ENCODE measurements around the gene CRADD.
"Not testable (repeated sequence)": the region's sequence is repeated elsewhere in the genome, so short reads cannot be mapped to it uniquely, and the experiment has no call there.

Gene CRADD

GRCh38 chr12:93788853-93789252, 111.7 kb downstream of the CRADD start:
- no peak for DNase-seq

DNA sequence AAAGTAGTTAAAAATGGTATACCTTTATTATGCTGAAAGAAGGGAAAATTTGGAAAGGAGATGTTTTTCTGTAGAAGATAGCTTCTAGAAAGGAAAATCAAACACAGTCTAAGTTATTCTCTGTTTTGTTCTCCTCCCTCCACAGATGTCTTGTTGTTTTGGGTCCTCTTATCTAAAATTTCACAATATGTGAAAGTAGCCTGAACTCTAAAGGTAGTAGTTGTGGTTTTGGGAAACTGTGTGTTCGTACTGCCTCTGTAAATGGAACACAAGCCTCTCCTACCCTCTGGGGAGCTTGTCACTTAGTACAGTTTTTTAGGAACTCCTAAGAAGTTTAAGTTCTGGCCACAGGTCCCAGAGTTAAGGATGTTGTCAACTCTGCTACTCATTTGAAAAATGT, 112.6 kb downstream of the CRADD start:
- DNase-seq, result no peak

DNA sequence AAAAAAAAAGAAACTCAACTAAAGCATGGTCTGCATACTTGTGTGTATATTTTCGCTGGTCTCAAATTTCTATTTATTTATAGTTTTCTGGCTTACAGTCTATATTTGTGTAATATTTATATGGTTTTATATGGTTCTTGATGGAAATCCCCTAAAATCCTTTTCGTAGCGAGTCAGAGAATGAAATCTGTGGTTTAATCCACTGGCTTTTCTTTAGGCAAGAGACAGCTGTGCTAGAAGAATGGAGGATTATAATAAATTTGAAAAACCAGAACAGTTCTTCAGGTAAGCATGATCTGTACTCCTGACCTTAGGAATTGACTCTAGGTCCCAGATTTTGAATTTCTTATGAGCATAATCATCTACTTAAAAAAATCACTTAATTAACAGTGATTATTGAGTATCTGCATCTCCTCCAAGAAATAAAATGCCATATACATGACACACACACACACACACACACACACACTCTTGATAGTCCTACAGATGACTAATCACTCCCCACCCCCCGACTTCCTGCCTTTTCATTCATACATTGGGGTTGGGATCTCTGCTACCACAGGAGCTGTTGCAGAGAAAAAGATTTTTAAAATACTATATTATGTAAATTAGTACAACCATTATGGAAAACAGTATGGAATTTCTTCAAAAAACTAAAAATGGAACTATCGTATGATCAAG, 113.4 kb downstream of the CRADD start:
- no peak for DNase-seq

DNA sequence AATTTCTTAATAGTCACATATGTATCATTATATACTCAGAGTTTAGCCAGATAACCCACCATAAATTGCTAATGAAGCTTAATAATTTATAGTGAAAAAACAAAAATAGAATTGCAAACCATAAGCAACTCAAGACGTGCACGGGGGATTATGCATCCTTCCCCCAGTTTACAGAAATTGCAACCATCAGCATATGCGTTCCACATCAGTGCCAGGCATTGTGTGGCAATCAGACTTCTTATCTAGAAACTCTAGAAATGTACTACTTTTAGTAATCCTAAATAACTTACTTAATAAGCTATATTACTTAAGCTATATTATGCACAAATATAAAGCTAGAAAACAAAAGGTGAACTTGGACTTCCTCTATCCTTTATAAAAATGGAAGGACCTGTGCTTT, 115.8 kb downstream of the CRADD start:
- DNase-seq, result no peak

DNA sequence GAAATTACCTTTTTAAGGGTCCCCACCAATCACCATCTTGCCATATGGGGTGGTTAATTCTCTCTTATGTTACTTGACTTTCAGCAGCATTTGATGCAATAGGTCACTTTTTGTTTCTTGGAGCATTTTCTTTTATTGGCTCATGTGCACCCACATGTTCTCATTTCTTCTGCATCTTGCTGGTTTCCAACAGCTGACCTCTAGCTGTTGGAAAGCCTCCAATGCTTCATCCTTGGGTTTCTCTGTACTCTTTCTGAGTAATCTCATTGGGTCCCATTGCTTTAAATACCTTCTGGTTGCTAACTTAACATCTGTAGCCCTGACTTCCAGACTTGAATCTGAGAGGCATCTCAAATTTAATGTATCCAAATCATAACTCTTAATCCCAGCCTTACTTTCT, 116.8 kb downstream of the CRADD start:
- DNase-seq, result no peak

- DNase-seq, result no peak
These were observed 117.6 kb downstream of the CRADD start for GRCh38 chr12:93794738-93795137.

DNA sequence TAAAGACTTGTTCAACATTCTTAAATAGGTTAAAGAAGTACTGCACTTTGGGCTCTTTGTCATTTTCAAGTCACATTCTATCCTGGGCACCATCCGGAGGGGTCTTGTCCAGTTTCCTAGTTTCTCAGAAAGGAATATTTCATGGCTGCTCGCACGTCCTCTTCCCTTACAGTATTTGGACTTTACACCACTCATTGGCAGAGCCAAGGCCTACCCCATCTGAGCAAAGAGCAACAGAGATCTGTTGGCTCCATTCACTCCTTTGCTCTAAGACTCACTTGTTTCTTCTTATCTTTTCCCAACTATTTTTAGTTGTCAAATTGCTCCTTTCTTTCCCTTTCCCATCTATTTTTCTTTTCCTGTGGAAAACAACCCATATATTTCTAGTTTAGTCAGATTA, 118.2 kb downstream of the CRADD start:
- DNase-seq, result no peak

DNA sequence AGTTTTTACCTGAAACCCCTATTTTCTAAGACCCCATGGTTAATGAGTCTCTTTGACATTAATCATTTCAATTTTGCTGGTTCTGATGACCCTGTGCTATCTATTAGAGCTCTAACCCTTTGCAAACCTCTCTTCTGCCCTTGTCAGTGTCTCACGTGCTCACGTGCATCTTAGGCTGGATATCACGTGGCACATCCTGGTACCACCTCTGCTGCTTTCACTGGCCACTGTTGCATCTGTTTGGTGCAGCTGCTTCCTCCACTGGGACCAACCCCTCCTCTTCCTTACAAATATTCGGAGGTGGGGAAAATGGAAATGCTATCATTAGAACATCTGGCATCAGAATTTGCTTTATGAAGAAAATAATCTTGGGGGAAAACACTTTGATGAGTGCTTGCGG, 119.6 kb downstream of the CRADD start:
- DNase-seq, result no peak

GRCh38 chr12:93798279-93799151, 121.3 kb downstream of the CRADD start:
- no peak for DNase-seq

DNA sequence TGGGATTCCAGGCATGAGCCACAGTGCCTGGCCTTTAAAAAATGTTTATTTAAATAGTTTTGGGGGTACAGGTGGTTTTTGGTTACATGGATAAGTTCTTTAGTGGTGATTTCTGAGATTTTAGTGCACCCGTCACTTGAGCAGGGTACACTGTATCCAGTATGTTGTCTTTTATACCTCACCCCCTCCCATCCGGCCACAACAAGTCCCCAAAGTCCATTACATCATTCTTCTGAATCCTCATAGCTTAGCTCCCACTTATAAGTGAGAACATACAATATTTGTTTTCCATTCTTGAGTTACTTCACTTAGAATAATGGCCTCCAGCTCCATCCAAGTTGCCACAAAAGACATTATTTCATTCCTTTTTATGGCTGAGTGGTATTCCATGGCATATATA, 124.5 kb downstream of the CRADD start:
- DNase-seq, result not testable (repeated sequence)

DNA sequence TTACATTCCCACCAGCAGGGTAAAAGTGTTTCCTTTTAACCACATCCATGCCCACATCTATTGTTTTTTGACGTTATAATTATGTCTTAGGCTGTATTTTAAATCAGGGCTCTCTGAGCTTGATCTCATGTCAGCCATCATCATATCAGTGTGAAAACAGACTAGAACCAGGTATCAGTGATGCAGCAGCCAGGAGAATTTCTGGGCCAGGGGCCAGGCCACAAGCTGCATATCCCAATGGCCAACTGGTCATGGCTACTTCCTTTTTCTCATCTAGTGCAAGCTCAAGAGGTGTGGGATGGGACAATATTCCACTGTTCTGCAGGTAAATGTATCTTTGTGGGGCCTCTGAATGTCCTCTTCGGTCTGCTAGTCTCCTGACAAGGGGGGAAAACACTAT, 125.1 kb downstream of the CRADD start:
- DNase-seq, result no peak

DNA sequence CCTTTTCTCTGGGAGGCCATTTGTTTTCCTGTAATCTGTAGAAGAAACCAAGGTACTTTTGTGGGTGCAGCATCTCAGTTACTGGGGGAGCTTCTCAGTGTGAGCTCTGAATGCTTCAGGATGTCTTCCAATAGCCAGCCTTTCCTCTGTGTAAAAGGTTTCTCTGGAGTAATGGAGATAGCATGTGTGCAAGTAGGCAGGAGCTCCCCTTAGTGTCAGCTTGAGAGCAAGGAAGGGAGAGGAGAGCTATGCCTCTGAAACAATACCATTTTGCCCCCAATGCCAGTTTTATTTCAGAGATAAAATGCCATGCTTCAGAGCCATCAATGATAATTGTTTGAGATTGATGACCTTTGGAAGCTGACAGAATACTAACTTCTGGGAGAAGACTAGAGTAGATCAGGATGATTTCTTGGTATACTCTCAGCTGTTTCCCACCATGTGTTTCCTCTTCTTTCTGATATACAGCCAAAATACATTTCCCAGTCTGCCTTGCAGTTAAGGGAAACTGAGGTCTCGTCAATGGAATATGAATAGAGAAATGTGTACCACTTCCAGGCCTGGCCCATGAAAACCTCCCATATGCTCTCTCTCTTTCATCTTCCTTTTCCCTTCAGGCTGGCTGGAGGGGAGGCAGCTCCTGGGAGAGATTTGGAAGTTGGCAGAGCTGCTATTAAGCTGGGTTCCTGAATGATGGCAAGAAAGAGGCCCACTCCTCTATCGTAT, 125.7 kb downstream of the CRADD start:
- DNase-seq, result no peak

GRCh38 chr12:93803424-93803807, 126.2 kb downstream of the CRADD start:
- no peak for DNase-seq

- no peak for DNase-seq
These were observed 127.4 kb downstream of the CRADD start for GRCh38 chr12:93804392-93805179.

DNA sequence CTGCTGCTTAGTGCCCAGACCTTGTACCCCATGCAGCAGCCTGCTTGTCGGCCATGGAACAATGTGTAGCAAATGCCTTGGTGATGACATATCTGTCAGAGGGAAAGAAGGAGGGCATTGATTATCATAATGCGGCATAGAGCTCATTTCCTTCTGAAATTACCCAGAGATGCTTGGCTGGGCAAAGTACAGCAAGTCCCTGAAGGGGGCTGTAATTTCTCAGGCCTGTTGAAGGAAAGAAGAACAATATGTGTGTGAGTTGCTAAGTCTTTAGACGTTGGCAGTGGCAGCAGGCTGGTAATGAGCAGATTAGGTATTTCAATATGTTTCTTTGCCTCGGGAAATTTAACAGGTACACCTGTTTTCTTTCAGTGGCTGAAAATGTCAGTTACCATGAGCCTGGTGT, 128.6 kb downstream of the CRADD start:
- DNase-seq, result no peak

DNA sequence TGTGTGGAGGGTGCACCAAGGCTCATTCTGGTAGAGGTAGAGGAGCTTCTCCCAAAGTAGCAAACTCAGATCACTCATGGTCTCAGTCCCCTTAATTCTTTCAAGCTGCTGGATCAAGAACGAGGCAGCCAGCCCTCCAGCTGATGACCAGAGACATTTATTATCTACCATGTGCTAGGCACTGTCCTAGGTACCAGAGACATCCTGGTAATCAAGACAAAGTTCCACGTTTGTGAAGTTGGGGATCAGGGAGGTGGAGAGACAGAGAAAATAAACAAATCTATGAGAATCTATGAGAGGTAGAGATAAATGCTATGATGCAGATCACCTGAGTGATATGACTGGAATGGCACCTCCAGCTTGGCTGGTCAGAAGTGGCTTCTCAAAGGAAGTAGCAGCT, 130.2 kb downstream of the CRADD start:
- DNase-seq, result no peak

- DNase-seq, result no peak
These were observed 131.2 kb downstream of the CRADD start for GRCh38 chr12:93808169-93808899.

- DNase-seq, result no peak
These were observed 135.5 kb downstream of the CRADD start for GRCh38 chr12:93812626-93813025.

DNA sequence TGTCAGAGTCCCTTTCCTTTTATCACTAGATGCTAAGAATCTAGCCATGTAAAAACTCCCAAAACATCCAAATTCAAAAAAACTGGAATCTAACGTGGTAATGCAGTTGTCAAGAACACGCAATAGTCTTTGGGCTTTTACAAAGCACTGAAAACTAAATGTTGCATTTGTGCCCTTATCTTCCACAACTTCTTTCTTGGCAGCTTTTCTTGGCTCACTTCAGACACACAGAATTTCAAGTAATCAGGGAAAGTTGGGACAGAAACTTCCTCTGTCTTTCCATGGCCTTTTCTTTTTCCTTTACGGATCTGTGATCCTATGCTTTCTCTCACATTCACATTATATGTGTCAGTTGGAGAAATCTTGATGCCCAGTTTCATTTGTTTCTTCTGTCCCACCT, 136.0 kb downstream of the CRADD start:
- DNase-seq, result no peak

DNA sequence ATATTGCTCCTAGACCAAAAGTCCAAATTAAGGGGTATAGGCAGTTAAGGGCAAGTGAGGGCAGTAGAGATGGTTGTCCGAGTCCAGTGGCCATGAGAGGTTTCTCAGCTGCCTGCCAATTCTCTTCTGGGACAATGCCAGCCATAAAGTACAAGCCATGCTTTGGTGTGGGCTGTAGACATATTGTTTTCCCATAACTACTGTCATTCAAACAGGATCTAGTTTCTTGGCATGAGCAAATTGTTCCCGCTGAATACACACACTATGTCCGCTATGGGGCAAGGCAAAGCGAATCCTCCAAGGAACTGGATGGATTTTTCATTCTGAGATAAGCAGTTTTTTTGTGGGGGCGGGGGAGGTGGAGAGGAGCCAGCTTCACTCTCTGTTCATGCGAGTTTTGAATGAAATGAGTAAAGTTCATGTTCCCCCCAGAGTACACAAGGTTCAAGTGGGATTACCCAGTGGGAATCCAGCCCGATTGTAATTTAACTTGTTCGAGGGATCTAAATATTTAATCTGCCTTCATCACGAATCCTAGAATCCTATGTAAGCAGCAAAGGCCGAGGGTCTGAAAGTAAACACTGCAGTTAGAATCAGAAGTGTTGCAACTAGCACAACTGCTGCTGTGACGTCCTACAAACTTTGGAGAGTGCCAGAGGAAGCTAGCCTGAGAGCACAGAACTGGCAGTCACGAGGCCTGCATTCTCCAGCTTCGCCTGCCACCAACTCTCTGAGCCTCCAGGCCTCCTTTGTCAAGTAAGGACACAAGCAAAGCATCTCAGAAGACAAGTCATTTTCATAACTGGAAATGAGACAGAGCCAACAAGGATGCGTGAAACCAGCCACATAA, 137.0 kb downstream of the CRADD start:
- DNase-seq, result no peak

- no peak for DNase-seq
These were observed 141.4 kb downstream of the CRADD start for GRCh38 chr12:93818488-93819049.
